Embryonic facial prominence (tissue), 1 donor: ENCODE results near the gene C8G.

ENCODE experiments used
- DNase-seq: peaks from one replicate; pipeline ENCODE4 v3.0.0-alpha.2; 2016; ENCODE audit errors: extremely low spot score

C8G gene

DNA sequence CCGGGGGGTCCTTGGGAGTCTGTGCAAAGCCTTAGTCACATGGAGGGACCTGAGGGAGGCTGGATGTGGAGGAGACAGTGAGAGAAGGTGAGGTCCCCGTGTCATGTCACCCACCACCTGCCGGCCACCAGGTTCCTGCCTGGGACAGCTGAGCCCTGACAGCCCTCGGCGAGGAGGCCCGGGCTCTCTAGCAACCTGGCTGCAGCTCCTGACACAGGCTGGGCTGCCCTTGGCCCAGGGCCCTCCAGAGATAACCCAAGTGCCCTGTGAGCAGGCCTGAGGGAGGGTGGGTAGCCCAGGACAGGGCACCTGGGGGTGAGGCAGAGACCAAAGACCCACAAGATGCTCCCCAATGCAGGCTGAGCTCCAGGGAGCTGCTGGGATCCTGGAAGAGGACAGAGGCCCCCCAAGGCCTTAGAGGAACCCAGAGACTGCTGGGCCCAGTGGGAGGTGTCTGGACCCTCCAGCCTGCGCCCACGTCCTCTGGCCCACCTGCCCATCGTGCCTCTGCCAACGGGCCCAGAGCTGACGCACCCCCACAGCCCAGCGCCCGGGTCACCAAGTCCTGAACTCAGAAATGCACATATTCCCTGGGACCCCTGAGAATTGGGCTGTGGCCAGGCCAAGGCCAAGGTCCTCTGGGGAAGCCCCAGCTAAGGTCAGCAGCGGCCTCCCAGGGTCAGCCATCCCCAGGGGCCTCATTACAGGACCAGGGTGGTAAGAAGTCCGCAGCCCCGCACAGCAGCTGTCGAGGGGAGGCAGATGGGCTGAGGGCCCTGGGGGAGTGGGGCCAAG lies 23.5 kb downstream of the C8G start:
- DNase-seq = no peak

DNA sequence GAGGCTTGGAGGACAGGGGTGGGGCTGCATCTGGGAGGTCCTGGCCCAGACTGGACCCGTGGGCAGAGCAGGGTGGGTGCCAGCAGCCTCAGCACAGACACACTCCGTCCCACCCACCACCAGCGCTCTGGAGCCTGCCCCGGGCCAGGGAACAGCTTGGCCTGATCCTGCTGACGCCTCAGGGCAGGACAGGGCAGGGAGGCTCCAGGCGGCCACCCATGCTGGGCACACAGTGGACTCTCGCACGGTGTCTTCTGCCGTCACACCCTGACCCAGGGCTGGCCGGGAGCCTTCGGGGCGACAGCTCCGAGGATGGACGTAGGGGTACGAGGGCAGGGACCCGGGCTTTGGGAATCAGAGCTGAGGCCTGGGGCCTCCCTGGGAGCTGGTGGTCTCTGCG lies 24.1 kb downstream of the C8G start:
- no peak for DNase-seq

DNA sequence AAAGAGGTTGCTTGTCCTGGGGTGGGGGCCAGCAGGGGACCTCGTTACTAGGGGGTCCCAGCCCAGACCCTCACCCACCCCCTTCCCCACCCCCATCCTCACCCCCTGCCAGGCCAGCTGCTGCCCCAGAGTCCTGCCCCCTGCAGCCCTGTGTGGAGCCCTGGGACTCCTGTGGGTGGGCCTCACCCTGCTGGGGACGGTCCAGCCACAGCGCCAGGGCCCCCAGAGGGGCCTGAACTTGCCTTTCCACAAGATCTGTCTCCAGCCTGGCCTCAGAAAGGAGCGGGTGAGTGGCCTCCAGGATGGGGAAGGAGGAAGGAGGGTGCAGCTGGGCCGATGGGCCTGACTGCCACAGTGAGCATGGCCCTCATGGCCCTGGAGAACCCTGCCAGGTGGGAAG lies 24.7 kb downstream of the C8G start:
- DNase-seq = no peak

DNA sequence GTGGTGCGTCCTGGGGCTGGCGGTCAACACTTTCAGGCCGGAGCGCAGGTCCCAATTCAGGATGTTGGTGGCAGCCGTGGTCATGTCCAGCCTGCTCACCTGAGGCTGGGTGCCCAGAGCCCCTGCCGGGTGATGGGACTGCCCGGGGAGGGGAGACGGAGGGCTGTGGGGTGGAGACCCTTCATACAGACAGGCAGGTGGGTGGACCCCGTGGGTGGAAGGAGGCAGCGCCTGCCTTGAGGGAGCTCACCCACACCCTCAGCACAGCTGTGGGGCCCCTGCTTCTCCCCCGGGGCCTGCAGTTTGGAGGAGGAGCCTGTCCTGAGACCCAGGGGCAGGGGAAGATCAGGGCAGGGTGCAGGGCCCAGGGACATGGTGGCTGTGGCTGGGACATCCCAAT lies 25.3 kb downstream of the C8G start:
- DNase-seq = no peak

DNA sequence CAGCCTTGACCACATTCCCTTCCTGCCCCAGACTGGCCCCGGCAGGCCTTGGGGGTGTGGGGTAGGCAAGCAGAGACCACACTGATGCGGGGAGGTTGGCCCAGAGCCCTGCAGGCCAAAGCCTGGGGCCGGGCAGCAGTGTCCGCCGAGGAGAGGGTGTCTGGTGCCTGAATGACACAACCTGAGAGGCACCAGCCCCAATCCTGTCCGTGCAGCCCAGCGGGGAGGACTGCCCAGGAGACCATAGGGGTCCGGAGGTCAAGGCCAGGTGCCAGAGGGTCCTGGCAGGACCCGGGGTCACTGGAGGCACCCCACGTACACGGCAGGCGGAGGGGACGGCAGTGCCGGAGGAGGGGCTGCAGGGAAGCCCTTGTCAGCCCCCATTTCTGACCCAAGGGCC lies 26.7 kb downstream of the C8G start:
- no peak for DNase-seq

DNA sequence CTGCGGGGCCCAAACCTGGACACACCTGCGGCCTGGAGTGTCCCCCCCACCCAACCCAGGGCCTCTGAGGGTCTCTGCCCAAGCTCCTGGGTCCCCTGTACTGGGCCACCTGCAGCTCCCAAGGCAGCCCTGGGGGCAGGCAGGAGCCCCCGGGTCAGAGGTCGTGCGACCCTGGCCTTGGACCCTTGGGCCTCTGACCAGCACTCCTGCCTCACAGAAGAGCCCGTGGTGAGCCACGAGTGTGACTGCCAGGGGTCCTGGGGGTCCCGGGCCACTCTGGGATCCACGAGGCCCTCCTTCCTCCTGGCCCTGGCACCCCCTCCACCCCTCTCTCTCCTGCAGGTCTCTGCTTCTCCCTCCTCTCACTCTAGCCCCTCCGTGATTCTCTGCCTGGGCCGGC lies 27.3 kb downstream of the C8G start:
- DNase-seq = no peak

DNA sequence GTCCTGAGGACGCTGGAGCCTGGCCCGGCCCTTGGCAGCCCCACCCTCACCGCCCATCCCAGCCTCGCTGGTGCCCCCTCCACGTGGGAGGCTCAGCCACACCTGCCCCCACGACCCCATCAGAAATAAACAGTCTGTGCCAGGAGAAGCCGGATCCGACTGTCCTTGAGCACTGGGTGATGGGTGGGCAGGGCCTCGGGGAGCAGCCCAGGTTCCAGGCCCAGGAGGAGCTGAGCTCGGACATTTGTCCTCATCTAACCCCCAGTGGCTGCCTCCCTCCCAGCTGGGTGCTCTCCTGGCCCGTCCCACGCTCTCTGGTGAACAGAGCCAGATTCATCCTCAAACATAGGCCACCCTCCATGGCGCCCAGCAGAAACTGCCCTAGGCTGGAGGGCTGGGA lies 27.7 kb downstream of the C8G start:
- DNase-seq = no peak

DNA sequence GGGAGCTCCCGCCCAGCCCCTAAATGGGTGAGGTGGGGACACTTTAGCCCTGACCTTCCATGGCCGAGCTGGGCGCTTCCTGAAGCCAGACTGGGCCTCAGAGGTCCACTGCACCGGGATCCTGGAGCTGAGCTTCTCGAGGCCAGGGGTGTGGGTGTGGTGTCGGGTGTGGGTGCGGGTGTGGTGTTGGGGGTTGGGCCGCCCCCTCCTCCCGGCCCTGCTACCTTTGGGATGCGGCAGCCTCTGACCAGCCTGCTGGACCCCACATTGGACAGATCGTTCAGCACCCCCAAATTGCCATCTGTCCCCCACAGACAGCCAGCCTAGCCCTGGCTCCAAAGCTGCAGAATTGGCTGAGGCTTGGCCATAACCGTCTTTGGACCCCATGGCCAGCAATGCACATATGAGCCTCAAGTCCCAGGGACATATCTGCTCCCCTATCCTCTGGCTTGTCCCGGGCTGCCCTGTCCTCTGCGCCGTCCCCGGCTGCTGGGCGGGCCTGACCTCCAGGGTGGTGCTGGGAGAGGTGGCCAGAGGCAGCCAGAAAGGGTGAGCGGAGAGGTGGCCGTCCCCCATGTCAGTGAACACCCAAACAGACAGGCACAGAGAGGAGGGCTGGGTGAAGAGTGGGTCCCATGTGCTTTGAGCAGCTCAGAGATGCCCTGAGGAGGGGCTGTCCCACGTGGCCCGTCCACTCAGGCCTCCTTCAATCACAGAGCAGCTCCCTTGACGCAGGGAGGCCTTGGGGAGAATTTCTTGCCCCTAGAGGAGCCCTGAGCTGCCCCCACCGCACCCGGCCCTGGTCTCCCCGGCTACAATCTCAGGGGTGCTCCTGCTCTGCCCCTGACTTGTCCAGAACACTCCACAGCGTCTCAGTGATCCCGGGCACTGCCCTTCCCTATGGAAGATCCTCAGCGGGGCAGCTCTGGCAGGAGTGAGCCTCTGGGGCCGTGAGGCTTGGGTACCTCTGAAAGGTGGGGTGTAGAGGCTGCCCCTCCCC lies 28.9 kb downstream of the C8G start:
- no peak for DNase-seq

DNA sequence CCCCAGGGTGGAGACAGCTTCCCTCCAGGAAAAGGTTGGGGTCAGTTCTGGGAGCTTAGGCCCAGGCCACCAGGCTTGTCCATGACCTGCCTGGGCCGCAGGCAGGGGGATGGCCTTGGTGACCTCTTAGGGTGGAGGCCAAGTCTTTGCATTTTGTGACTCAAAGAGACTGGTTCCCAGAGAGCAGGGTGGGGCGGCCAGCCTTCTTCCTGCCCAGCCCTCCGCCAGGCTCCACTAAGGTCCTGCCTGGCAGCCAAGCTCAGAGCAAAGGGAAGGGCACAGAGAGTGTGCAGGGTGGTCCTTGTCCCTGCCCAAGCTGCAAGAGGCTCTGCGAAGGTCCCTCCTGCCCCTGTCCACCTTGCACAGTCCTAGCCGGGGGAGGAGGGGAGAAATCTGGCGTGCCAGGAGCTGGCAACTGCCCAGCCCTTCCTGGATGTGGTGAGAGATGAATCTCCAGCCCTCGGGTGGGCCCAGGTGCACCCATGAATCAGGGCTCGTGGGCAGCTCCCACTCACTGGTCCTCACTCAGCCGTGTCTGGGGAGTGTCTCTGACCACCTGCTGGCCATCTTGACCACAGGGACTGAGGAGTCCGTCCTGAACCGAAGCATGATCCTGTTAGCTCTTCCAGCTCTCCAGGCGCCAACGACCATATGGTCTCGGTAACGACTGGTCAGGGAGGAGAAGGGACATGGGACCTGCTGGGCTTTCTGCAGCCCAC lies 29.9 kb downstream of the C8G start:
- no peak for DNase-seq

DNA sequence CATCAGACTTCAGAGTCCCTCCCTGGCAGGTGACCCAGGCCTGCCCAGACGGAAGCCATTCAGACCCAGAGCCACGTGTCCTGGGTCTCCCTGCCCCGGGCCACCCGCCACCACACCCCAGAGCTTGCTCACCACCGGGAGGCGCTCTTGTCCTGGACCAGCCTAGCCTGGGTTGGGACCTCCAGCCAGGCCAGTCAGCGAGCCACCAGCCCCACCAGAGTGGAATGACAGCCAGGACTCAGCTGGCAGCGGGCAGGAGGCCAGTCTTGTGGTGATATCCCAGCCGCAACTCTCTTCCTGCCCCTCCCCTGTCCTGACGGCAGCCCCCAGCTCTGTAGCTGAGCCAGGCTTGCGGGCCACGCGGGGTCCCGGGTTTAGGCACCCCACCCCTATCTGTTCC lies 30.6 kb downstream of the C8G start:
- DNase-seq = no peak

DNA sequence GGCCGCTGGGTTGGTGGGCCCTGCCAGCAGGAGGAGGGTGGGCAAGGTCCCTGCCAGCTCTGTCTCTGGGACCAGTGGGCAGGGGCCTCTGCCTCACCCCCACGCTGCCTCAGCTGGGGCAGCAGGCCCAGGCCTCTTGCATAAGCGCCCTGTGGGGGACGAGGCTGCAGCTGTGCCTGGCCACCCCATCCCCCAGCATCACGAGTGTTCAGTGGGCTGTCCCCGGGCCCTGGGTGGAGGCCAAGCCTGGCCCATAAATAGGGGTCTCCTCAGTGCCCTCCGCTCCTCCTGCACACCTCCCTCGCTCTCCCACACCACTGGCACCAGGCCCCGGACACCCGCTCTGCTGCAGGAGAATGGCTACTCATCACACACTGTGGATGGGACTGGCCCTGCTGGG lies 32.2 kb downstream of the C8G start, which contains the start of gene PTGDS:
TSS of gene PTGDS (plus strand) at position 282 of the 400 bp plus-strand sequence. CDS start at position 357, 75 bp downstream.
- DNase-seq = no peak

DNA sequence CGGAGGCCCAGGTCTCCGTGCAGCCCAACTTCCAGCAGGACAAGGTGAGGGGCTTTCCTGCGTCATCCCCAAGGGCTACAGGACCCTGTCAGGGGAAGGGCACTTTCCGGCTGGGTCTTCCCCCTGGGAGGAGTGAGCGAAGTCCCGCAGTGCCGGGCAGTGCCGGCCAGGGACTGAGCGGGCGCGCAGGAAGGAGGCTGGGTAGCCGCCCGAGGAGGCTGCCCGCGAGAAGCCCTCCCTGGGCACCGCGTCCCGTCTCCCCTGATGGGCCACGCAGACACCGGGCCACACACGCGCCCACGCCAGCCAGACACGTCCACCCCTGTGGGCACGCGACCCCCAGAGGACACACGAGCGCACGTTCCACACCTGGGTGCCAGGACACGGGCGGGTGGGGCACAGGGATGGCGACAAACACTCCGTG lies 32.6 kb downstream of the C8G start:
- DNase-seq = no peak

DNA sequence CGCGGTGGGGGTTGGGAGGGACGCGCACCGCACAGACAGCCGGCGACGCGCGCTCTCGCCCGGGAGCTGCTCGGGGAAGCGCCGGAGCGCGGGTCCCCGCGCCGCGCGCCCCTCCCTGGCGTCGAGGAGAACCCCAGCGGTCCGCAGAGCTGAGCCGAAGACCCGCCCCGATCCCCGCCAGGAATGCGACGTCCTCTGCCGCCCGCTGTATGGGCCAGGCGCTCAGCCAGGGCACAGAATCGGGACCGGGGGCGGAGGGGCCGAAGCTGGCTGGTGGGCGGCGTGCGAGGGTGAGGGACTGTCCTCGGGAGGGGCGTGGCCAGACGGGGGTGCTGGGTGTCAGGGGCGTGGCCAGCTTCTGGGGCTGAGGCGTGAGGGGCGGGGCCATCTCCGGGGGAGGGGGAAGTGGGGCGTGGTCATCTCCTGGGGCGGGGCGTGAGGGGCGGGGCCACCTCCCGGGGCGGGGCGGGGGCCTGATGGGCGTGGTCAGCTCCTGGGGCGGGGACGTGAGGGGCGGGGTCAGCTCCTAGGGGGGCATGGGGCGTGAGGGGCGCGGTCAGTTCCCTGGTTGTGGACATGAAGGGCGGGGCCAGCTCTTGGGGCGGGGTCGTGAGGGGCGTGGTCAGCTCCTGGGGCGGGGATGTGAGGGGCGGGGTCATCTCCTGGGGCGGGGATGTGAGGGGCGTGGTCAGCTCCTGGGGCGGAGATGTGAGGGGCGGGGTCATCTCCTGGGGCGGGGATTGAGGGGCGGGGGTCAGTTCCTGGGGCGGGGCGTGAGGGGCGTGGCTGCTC lies 33.2 kb downstream of the C8G start:
- DNase-seq = no peak

DNA sequence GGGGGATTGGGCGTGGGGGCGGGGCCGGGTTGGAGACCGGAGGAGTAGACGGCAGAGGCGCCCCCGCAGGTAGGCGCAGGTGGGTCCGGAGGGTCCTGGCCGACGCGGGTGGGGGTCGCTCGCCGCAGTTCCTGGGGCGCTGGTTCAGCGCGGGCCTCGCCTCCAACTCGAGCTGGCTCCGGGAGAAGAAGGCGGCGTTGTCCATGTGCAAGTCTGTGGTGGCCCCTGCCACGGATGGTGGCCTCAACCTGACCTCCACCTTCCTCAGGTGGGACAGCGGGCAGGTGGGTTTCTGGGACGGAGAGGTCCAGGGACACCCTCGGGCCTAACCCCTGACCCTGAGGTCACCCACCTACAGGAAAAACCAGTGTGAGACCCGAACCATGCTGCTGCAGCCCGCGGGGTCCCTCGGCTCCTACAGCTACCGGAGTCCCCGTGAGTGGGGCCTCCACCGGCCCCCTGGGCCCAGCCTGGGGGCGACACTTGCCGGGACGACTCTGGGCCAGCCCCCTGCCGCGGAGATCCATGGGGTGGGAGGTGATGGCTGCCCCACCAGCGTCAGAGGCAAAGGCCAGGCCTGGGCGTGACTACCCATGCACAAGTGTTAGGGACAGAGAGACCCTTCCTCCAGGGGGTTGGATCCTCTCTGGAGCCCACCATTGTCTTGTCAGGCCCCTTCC lies 34.0 kb downstream of the C8G start:
- no peak for DNase-seq

DNA sequence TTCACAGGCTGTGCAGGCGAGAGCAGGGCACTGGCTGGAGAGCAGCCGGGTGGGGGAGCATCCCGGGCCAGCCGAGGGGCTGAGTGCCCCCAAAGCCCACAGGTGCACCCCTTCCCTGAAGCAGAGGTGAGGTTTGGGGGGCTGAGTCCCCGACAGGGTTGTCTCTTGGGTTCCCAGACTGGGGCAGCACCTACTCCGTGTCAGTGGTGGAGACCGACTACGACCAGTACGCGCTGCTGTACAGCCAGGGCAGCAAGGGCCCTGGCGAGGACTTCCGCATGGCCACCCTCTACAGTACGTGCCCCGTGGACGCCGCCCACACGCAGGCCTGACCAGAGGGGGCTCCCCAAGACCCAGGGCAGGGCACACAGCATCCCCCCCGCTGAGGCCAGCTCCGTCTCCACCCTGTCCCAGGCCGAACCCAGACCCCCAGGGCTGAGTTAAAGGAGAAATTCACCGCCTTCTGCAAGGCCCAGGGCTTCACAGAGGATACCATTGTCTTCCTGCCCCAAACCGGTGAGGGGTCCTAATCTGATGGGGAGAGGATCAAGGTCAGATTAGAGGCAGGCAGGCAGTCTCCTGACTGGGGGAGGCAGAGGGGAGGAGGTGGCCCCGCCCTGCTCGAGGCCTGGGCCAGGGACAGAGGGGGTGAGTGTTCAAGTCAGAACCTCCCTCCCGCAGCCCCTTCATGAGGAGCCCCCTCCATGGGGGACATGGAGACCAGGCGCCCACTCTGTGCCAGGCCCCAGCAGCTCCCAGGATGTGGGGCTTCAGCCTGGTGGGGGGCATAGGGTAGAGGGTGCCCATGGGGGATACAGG lies 34.9 kb downstream of the C8G start:
- DNase-seq = no peak

DNA sequence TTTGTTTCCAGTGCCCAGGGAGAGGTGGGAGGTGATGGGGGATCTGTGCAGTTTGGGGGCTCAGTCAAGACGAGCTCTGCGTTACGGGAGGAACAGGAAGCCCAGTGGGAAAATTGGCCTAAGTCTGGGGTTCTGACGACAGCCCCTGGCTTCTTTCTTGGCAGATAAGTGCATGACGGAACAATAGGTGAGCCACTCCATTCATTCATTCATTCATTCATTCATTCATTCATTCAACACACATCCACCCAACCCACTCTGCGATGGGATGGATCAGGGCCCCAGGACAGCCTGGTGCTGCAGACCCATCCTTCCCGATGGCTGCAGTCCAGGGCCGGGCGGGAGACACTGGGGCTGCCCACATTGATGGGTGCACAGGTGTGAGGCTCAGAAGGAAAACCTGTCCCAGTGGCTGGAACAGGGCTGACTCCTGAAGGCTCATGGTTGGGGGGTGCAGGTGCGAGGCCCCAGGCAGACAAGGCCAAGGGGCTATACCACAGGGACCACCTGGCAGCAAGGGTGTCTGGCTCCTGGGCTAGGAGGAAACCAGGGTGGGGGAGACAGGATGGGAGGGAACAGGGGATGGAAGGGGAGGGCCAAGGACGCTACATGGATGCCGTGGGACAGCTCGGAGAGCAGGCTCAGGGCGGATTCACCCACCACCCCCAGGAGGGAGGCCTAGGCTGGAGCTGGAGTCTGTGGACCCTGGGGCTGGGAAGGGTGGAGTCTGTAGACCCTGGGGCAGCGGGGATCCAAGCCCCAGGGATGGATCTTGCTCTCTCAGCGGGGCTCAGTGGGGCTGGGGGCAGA lies 35.8 kb downstream of the C8G start:
- no peak for DNase-seq

DNA sequence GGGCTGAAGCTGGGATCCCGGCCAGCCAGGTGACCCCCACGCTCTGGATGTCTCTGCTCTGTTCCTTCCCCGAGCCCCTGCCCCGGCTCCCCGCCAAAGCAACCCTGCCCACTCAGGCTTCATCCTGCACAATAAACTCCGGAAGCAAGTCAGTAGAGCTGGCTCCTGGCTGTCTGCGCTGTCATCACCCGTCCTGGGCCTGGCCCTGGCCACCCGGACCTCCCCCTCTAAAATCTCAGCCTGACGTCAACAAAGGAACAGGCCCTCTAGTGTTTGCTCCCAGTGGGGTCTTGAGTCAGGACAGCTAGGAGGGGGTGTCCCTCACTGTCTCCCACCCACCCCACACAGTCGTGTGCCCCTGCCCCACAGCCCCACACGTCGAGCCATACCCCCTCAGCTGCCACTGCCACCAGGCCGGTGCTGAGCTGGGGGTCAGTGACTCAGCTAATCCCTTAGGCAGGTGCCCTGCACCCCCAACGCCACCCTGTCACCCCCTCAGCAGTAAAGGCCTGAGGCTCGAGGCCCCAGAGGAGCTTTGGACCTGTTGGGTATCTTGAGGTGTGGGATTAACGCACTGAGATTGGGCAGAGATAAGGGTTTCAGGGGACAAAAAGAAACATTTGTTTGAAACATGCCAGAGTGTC lies 36.7 kb downstream of the C8G start:
- no peak for DNase-seq
